Epithelial cell of esophagus (primary cell): ENCODE results near the gene SLC13A2.
A peak's percentile ranks its signal among the peaks of the same experiment; 100 is the strongest.

Source experiments
- DNase-seq: peaks from one replicate; pipeline ENCODE4 v3.0.0; 2010; ENCODE audit warnings: low read depth
- H3K4me3 ChIP-seq: 2 replicates; pipeline ENCODE4 v1.5.1; 2011; ENCODE audit warnings: mild to moderate bottlenecking, low read length, control low read depth
- CTCF ChIP-seq: IDR thresholded peaks from 2 replicates; pipeline ENCODE4 v1.5.1; 2011; ENCODE audit warnings: low read depth, mild to moderate bottlenecking, low read length, control low read depth, inconsistent platforms; ENCODE audit not compliant: insufficient read depth; ENCODE audit errors: missing control alignments

The SLC13A2 gene

DNA sequence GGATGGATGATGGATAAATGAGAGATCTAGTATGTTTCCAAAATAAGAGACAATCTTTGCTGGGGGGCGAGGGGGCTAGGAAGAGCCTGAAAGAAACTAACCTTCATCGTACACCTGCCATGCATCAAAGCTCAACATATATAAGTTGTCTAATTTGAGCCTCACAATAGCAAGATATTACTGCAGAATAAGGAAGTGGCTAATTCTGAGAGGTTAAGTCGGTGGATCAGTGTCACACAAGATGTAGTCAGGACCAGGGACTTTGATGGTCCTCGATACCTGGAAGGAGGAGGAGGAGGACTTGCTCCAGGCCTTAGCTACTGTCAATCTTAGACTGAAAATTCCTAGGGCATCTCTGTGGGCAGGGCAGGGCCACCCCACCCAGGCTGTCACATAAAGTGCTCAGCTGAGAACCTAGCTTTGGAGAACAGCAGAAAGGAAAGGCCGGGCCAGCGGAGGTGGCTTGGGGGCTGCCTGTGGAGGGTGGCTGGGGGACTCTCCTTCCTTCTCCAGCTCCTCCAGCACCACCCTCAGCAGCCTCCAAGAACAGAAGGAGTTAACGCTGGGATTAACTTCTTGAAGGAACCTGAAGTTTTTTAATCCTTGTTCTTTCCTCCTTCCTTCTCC, 460 bp upstream of the SLC13A2 start:
- H3K4me3 ChIP-seq = no peak overlapping the region

GRCh38 chr17:28474111-28474531, 677 bp downstream of the SLC13A2 start:
- TF ChIP-seq CTCF = no peak
- DNase-seq = no peak
- no peak overlapping the region for H3K4me3 ChIP-seq

More for the DNA sequence above, 460 bp upstream of the SLC13A2 start:
- TF ChIP-seq CTCF = no peak
- no peak for DNase-seq

- H3K4me3 ChIP-seq = no peak overlapping the region
- no peak for TF ChIP-seq CTCF
- DNase-seq = no peak
These were observed 1.9 kb downstream of the SLC13A2 start for GRCh38 chr17:28475151-28475900.

DNA sequence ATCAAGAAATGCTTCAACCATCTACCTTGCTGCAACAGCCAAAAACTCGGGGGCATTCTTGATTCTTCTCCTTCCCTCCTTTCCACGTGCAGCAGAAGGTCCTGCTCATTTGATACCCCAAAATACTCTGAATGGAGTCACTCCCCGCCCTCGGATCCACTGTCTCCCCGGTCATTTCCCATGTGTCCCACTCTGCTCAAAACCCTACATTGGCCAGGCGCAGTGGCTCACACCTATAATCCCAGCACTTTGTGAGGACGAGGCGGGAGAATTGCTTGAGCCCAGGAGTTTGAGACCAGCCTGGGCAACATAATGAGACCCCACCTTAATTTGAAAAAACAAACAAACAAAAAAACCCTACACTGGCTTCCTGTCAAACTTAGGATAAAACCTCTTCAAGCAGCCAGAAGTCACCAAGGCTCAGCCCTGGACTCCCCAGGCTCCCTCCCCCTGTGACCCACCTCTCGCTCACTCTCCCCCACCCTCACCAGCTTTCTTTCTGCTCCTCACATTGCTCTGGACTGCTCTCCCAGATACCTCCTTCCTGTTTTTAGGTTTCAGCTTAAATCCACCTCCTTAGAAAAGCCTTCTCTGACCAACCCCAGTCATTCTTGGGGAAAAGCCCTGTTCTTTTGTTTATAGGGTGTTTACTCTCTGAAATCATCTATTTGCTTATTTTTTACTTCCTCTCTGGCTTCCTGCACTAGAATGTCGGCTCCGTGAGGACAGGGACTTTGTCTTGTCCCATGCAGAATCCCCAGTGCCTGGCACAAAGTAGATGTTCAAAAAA, 2.8 kb downstream of the SLC13A2 start:
- no peak for TF ChIP-seq CTCF
- DNase-seq = no peak
- no peak overlapping the region for H3K4me3 ChIP-seq

DNA sequence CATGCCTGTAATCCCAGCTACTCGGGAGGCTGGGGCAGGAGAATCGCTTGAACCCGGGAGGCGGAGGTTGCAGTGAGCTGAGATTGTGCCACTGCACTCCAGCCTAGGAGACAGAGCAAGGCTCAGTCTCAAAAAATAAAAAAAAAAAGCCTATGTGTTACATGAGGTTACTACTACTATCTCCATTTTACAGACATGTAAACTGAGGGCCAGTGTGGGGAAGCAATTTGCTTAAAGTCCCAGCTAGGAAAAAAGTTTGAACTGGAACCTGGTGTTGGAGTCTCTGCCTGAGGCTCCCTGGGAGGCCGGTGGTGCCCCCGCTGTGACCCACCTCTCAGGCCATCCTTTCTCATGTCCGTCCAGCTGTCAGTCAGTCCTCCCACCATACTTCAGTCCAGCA, 4.5 kb downstream of the SLC13A2 start:
- H3K4me3 ChIP-seq = no peak overlapping the region
- no peak for TF ChIP-seq CTCF
- DNase-seq = no peak

DNA sequence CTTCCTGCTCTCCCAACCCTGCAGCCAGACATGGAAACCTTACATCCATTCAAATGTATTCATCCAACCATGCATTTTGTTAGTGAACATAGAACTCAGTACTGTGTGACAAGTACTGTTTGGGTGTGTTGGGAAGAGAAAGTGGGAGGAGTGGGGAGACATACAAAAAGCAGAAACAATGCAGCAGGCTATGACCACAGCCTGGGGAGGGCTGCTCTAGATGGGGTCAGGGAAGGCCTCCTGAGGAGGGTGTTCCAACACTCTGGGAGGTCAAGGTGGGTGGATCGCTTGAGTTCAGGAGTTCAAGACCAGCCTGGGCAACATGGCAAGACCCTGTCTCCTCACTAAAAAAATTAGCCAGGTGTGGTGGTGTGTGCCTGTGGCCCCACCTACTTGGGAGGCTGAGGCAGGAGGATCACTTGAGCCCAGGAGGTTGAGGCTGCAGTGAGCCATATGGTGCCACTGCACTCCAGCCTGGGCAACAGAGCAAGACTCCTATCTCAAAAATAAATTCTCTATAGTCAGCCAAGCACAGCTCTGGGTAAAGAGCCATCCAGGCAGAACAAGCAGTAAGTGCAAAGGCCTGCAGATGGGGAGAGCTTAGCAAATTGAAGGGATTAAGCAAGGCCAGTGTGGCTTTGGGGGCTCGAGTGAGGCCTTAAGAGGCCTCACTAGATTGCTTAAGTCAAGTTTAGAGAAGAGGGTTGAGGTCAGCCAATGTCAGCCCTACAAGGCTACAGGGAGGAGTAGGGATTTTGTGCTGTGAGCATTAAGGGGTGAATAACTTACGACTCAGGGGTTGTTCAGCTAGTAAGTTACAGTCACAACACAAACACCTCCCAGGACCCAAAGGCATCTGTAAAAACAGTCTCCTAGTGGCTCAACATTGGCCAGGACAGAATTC, 5.5 kb downstream of the SLC13A2 start:
- peak; percentile 51 for DNase-seq
- no peak overlapping the region for H3K4me3 ChIP-seq
- TF ChIP-seq CTCF = no peak
